Measurements from ENCODE around the gene SLC18A3.

DNA sequence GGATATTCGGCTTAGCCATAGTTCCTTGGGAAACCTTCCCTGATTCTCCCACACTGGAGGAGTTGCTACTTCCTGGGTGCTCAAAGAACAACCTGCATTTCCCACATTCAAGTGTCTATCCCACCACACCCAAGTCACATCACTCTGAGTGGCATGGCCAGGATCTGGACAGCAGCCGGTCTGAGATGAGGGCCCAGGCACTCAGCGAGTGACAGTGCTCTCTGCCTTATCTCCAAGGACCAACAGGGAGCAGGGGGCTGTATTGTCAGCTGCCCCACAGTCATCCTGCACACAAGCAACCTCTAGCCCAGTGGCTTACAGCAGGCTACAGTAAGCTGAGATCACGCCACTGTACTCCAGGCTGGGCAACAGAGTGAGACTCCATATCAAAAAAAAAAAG, 16.1 kb upstream of the SLC18A3 start:
- TF ChIP-seq, protein P1, sequence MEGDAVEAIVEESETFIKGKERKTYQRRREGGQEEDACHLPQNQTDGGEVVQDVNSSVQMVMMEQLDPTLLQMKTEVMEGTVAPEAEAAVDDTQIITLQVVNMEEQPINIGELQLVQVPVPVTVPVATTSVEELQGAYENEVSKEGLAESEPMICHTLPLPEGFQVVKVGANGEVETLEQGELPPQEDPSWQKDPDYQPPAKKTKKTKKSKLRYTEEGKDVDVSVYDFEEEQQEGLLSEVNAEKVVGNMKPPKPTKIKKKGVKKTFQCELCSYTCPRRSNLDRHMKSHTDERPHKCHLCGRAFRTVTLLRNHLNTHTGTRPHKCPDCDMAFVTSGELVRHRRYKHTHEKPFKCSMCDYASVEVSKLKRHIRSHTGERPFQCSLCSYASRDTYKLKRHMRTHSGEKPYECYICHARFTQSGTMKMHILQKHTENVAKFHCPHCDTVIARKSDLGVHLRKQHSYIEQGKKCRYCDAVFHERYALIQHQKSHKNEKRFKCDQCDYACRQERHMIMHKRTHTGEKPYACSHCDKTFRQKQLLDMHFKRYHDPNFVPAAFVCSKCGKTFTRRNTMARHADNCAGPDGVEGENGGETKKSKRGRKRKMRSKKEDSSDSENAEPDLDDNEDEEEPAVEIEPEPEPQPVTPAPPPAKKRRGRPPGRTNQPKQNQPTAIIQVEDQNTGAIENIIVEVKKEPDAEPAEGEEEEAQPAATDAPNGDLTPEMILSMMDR (IDR thresholded peaks at IDR 0.05; ENCODE audit: low read depth, low read length, poor library complexity, severe bottlenecking), result no peak
- TF ChIP-seq EZH2phosphoT487 (IDR thresholded peaks at IDR 0.05; ENCODE audit: borderline replicate concordance, low read length), result no peak

Data from DOHH2 (cell line).